HepG2 (cell line): Measurements from ENCODE around the gene GAS6. TPM values are rescaled to one million over a fixed set of nuclear protein-coding genes. Genes with fewer than 3 reads are reported as not detected.

Experiments
- DR1 ChIP-seq: sonication (generic); formaldehyde crosslinking; IDR thresholded peaks from 2 replicates; pipeline ENCODE4 v1.8.0; 2021; ENCODE audit warnings: mild to moderate bottlenecking, missing genetic modification reagents, inconsistent platforms
- FOXA1 ChIP-seq, 2 experiments: fragments of 450-650 bp in 1 of 2; sonication (generic) in 1 of 2; formaldehyde crosslinking in 1 of 2; IDR thresholded peaks; 2 replicates each; pipeline versions ENCODE4 v1.4.0 to v1.6.1; 2016 to 2020; ENCODE audit warnings: missing genetic modification reagents in 1 of 2
- HNF4A ChIP-seq: sonication (generic); formaldehyde crosslinking; IDR thresholded peaks from 2 replicates; pipeline ENCODE4 v1.4.0; 2020; ENCODE audit warnings: missing genetic modification reagents
- SP1 ChIP-seq, 2 experiments: fragments of 450-650 bp in 1 of 2; sonication (generic) in 1 of 2; formaldehyde crosslinking in 1 of 2; IDR thresholded peaks; 2 replicates each; pipeline versions ENCODE4 v1.4.0 to v1.6.1; 2016 to 2020; ENCODE audit warnings: missing genetic modification reagents in 1 of 2
- ZNF275 ChIP-seq: sonication (generic); formaldehyde crosslinking; IDR thresholded peaks from 2 replicates; pipeline ENCODE4 v1.8.0; 2022; ENCODE audit warnings: missing genetic modification reagents, mild to moderate bottlenecking, inconsistent platforms, borderline replicate concordance
- ZNF644 ChIP-seq: IDR thresholded peaks from 2 replicates; pipeline ENCODE4 v1.6.1; 2016; ENCODE audit warnings: low read depth
- ZNF687 ChIP-seq: sonication (generic); formaldehyde crosslinking; IDR thresholded peaks from 2 replicates; pipeline ENCODE4 v1.5.1; 2020; ENCODE audit warnings: mild to moderate bottlenecking, missing genetic modification reagents, moderate library complexity
- ZNF737 ChIP-seq: sonication (generic); formaldehyde crosslinking; IDR thresholded peaks from 2 replicates; pipeline ENCODE4 v1.5.0; 2020; ENCODE audit warnings: missing genetic modification reagents, mild to moderate bottlenecking, borderline replicate concordance
- ZNF766 ChIP-seq: sonication (generic); formaldehyde crosslinking; IDR thresholded peaks from 2 replicates; pipeline ENCODE4 v1.5.0; 2020; ENCODE audit warnings: missing genetic modification reagents, borderline replicate concordance
- polyA plus RNA-seq, 8 experiments: library from polyadenylated mRNA; depleted of rRNA in 3 of 8; stranded (reverse) in 7 of 8; unstranded in 1 of 8; fragments of >200 nt; fragmentation: Illumina TruSeq in 4 of 8; extraction: Trizol in 4 of 8; gene quantifications; 2 replicates each; pipeline versions ENCODE4 v1.2.1 to v1.2.3, GENCODE V29; 2011 to 2016; ENCODE audit warnings: low read depth in 4 of 8, missing spikeins in 1 of 8, mixed read lengths in 1 of 8; ENCODE audit not compliant: insufficient read depth in 1 of 8
- total RNA-seq, 5 experiments: library from RNA; depleted of rRNA; stranded (reverse); fragments of >200 nt; fragmentation: Illumina TruSeq; extraction: Trizol; gene quantifications; 2 replicates each; pipeline ENCODE4 v1.2.3, GENCODE V29; 2016; ENCODE audit warnings: low read depth in 1 of 5

The GAS6 gene
- total and polyA plus RNA-seq, 2 of the 13 experiments (the other 11 are each of a cell fraction or from before 2014, with no cell fraction given): 0.09 to 0.24 TPM

GRCh38 chr13:113845055-113845454 is 18.8 kb downstream of the GAS6 start (continued):
- TF ChIP-seq ZNF737 (no peak), DR1 (CRISPR knock-in tag) (no peak), ZNF766 (CRISPR knock-in tag) (no peak), ZNF687 (CRISPR knock-in tag) (peak; percentile 15; the same call in 1 of the 2 replicates), ZNF644 (no peak), SP1 (IDR thresholded peaks at IDR 0.05) (no peak), SP1 (CRISPR knock-in tag; IDR thresholded peaks at IDR 0.05) (no peak), FOXA1 (IDR thresholded peaks at IDR 0.05) (no peak), FOXA1 (CRISPR knock-in tag; IDR thresholded peaks at IDR 0.05) (0 out of 2 replicates have a peak, but pooled peaks have one; percentile 44), ZNF275 (no peak), HNF4A (CRISPR knock-in tag) (peak; percentile 40)
